Fibroblast of mammary gland (primary cell): Measurements from ENCODE around the gene EFCAB9.
"Not testable (repeated sequence)": the region's sequence is repeated elsewhere in the genome, so short reads cannot be mapped to it uniquely, and the experiment has no call there.

Experiments
- DNase-seq: peaks from one replicate; pipeline ENCODE4 v3.0.0-alpha.2; 2010; ENCODE audit warnings: low read depth
- H3K4me3 ChIP-seq: 2 replicates; pipeline ENCODE4 v1.5.1; 2011; ENCODE audit warnings: low read depth, mild to moderate bottlenecking, low read length, moderate library complexity; ENCODE audit not compliant: control insufficient read depth
- TF ChIP-seq, protein P1 (sequence below): conservative IDR thresholded peaks from 2 replicates; pipeline ENCODE4 v1.5.1; 2011; ENCODE audit warnings: low read depth, low read length, inconsistent platforms; ENCODE audit not compliant: control insufficient read depth, insufficient read depth

Gene EFCAB9

GRCh38 chr5:172148381-172148780, 45.6 kb upstream of the EFCAB9 start:
- no peak overlapping the region for H3K4me3 ChIP-seq
- TF ChIP-seq, protein P1, sequence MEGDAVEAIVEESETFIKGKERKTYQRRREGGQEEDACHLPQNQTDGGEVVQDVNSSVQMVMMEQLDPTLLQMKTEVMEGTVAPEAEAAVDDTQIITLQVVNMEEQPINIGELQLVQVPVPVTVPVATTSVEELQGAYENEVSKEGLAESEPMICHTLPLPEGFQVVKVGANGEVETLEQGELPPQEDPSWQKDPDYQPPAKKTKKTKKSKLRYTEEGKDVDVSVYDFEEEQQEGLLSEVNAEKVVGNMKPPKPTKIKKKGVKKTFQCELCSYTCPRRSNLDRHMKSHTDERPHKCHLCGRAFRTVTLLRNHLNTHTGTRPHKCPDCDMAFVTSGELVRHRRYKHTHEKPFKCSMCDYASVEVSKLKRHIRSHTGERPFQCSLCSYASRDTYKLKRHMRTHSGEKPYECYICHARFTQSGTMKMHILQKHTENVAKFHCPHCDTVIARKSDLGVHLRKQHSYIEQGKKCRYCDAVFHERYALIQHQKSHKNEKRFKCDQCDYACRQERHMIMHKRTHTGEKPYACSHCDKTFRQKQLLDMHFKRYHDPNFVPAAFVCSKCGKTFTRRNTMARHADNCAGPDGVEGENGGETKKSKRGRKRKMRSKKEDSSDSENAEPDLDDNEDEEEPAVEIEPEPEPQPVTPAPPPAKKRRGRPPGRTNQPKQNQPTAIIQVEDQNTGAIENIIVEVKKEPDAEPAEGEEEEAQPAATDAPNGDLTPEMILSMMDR, result no peak
- no peak for DNase-seq

DNA sequence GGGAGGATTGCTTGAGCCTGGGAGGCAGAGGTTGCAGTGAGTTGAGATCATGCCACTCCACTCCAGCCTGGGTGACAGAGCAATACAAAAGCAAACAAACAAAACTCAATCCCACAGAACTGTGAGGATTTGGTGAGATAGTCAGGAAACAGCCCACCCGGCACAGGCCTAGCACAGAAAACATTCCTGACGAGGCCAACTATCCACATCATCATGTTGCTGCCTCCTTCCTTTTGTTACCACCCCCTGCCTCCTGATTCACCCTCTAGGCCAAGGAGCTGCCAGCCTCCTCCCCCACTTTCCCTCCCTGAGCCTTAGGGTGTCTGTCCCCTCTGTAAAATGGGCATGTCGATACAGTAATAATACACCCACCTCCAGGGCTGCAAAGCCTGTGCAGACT, 44.9 kb upstream of the EFCAB9 start:
- peak; percentile 75 for DNase-seq
- H3K4me3 ChIP-seq, result no peak overlapping the region
- TF ChIP-seq, protein P1, result no peak

DNA sequence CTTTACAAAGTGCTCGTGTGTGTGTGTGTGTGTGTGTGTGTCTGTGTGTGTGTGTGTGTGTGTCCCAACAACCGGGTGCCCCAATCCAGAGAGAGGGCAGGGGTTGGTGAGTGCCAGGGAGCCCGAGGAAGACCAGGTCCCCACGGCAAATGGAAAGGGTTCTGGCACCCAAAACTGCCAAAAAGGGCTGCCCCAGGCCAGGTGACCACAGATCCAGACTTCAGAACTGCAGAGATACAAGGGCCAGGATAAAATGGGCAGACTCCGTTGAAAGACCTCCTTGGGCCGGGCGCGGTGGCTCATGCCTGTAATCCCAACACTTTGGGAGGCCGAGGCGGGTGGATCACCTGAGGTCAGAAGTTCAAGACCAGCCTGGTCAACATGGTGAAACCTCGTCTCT, 44.5 kb upstream of the EFCAB9 start:
- not testable (repeated sequence) for DNase-seq, H3K4me3 ChIP-seq

GRCh38 chr5:172150514-172151425, 43.2 kb upstream of the EFCAB9 start:
- peak; percentile 42 for DNase-seq

DNA sequence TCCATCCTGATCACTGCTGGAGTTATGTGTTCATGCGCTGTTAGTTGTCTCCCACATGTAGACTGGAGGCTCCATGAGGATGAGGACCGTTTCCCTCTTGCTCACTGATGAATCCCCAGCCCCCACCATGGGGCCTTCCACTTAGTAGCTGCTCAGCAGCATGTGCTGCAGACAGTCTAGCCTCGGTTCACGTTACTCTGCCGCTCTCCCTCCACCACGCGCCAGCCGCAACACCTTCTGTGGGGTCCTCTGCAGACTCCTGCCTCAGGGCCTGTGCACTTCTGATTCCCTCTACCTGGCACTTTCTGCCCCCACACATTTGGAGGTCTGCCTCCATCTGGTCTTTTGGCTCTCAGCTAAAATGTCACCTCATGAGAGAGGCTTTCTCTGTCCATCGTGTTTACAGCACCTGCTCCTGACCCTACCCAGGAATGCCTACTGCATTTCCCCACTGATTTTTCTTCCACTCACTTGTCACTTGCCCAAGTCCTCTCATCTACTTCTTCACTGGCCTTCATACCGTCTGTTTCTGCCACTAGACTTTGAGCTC, 42.2 kb upstream of the EFCAB9 start:
- no peak overlapping the region for H3K4me3 ChIP-seq
- DNase-seq, result no peak

More at GRCh38 chr5:172150514-172151425, 43.2 kb upstream of the EFCAB9 start:
- TF ChIP-seq, protein P1, result no peak
- no peak overlapping the region for H3K4me3 ChIP-seq

GRCh38 chr5:172153695-172154094, 40.3 kb upstream of the EFCAB9 start:
- TF ChIP-seq, protein P1, result no peak
- H3K4me3 ChIP-seq, result no peak overlapping the region
- no peak for DNase-seq

More for the DNA sequence above, 42.2 kb upstream of the EFCAB9 start:
- TF ChIP-seq, protein P1, result no peak

- not testable (repeated sequence) for DNase-seq, H3K4me3 ChIP-seq
Measured at GRCh38 chr5:172155101-172155500, 38.9 kb upstream of the EFCAB9 start.
